GM21515 (cell line): ENCODE measurements around the gene FBXO17.
"Not testable (repeated sequence)": the region's sequence is repeated elsewhere in the genome, so short reads cannot be mapped to it uniquely, and the experiment has no call there.

Source experiments
- ATAC-seq: cut with Tn5 transposase; IDR thresholded peaks from one replicate; pipeline ENCODE4 v1.9.1; 2021; ENCODE audit not compliant: unreplicated experiment

The FBXO17 gene

DNA sequence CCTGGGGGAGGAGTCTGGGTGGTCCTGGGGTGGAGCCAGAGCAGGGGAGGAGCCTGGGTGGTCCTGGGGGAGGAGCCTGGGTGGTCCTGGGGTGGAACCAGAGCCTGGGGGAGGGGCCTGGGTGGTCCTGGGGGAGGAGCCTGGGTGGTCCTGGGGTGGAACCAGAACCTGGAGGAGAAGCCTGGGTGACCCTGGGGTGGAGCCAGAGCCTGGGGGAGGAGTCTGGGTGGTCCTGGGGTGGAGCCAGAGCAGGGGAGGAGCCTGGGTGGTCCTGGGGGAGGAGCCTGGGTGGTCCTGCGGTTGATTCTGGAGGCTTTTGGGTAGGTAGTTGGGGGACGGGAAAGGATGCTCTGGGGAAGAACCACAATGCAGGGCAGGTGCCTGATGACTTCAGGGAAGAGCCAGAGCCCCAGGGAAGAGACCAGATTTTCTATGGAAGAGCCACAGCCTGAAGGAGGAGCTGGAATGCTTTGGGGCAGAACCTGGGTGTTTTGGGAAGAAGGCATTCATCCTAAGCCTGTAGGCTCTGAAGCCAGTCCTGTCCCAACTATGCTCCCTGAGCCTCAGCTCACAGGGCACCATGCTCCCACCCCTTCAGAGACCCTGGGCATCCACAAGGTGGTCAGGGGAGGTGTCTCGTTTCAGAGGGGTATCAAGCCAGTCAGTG is 29.8 kb downstream of the FBXO17 start:
- ATAC-seq, result no peak

DNA sequence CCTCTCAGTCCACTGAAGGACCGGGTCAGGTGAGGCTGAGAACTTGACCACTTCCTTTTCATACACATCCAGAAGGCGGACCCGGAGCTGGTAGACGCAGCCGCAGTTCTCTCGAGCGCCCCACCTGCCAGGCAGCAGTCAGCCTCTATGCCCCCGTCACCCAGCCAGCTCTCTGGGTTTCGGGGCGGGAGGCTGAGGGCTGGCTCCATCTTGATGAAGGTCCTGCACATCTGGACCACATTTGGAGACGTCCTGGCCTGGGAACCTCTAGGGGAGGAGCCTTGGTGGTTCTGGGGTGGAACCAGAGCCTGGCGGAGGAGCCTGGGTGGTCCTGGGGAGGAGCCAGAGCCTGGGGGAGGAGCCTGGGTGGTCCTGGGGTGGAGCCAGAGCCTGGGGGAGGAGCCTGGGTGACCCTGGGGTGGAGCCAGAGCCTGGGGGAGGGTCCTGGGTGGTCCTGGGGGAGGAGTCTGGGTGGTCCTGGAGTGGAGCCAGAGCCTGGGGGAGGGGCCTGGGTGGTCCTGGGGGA is 30.5 kb downstream of the FBXO17 start:
- ATAC-seq, result no peak

DNA sequence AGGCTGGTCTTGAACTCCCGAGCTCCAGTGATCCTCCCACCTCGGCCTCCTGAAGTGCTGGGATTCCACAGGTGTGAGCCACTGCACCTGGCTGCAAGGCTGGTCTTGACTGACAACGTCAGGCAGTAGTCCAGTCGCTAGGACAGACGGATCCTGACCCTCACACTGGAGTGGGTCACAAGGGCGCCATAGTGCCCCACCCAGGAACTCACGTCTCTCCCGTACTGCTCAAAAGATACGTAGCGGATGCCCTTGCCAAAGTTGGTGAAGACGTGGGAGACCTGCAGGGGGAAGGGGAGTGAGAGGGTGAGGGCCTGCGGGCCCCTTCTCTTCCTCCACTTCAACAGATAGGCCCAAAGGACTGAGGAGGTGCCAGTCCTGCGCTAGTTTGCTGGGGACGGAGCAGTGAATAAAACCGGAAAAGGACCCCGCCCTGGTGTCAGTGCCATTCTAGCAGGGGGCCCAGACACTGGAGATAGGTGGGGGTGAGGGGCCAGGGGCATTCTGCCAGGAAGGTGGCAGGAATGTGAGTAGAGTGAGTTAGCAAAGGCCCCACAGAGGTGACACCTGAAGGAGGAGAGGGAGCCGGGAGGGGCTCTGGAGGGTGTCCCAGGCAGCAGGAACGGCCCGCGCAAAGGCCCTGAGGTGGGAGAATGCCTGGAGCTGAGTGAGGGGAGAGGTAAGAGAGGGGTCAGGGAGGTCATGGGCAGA is 32.9 kb downstream of the FBXO17 start:
- ATAC-seq, result no peak

DNA sequence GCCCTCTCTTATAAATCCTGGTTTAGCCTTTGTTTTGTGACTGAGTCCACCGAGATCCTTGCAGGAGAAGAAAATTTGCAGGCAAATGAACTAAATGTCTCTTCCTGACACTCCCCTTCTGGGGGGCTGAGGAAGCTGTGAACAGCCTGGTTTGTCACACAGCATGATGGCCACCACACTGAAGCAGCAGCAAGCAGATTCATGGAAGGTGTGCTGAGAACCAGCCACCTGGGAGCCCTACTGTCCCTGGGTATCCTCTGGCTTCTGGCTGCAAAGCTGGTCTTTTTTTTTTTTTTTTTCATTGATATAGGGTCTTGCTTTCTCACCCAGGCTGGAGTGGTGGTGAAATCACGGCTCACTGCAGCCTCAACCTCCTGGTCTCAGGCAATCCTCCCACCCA is 33.6 kb downstream of the FBXO17 start:
- ATAC-seq, result no peak

GRCh38 chr19:38941466-38941865 is 34.1 kb downstream of the FBXO17 start:
- not testable (repeated sequence) for ATAC-seq

DNA sequence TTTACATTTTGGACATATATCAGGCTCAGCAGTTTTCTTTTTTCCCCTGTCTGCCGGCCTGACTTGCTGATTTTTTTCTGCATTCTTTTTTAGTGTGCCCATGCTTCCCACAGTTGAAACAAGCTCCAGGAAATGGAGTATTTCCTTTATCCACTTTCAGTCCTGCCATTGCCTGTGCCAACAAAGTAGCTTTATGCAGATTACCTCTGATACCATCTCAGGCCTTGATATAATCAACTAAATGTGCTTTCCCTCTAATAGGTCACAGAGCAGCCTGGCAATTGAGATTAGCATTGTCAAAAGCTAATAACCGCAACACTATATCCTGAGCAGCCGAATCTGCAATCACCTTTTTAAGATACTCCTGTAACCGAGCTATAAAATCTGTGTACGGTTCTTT is 35.6 kb downstream of the FBXO17 start:
- no peak for ATAC-seq

- ATAC-seq, result no peak
Observed at GRCh38 chr19:38933544-38933943, 42.0 kb downstream of the FBXO17 start.

DNA sequence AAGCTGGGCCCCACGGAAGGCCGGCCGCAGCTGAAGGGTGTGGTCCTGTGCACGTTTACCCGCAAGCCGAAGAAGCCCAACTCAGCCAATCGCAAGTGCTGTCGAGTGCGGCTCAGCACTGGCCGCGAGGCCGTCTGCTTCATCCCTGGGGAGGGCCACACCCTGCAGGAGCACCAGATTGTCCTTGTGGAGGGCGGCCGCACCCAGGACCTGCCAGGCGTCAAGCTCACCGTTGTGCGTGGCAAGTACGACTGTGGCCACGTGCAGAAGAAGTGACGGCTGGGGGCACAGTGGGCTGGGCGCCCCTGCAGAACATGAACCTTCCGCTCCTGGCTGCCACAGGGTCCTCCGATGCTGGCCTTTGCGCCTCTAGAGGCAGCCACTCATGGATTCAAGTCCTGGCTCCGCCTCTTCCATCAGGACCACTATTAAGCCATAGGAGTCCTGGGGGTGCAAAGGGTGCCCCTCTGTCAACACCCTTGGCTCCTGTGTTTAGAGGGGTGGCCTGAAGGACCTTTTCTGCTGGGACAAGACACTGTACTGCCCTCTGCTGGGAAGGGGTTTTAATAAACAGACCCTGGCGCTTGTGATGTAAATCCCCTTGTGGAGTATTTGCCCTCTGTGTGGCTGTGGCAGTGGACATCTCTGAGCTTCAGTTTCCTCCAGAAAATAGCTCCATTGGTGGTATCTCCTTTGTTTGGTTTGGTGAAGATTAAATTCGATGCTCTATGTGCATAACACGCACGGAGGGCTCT is 42.9 kb downstream of the FBXO17 start:
- ATAC-seq, result no peak

- ATAC-seq, result no peak
Observed at GRCh38 chr19:38931521-38931793, 44.1 kb downstream of the FBXO17 start.

GRCh38 chr19:38930776-38931520 is 44.6 kb downstream of the FBXO17 start, which contains the start of gene MRPS12:
TSS of gene MRPS12 (plus strand) at chr19:38930944. CDS start at chr19:38931295, 351 bp downstream.
- ATAC-seq, result peak; percentile 90

DNA sequence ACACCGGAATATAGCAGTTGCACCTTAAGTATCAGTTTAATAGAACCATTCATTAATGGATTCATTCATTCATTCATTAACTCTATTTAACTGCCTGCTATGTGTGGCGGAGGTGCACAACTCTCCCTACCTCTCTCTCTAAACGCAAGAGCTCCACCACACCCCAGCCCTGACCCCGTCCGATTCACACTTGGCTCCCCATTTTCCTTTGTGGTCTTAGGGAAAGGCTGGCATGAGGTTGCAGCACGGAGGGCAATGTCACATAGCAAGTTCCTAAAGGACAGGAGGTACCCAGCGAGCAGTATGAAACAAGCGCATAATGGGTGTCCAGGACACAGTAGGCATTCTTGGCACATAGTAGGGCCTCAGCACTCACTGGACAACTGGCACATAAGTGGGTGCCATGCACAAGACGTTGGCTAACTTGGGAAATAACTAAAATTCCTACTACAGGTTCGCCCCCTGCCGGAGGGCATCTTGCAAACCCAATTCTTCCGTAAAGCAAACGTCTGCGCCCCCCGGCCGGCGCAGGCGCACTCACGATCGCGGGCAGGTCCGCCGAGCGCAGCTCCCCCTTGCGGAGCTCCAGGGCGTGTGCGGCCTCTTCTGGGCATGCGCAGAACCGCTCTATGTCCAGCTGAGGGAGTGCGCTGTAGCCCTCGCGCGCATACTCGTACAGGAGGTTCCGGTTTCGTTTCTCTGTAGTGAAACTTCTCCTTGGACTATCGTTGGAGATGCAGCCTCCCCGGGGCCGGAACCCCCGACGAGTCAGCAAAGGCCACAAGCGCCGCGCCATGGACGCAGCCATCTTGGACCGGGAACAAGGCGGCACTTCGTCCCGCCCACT is 45.4 kb downstream of the FBXO17 start, which contains the start of gene SARS2:
Gene SARS2 (minus strand): TSS at position 835 of the 847 bp plus-strand sequence. CDS start 27 bp downstream, at position 808.
- ATAC-seq, result peak; percentile 72

DNA sequence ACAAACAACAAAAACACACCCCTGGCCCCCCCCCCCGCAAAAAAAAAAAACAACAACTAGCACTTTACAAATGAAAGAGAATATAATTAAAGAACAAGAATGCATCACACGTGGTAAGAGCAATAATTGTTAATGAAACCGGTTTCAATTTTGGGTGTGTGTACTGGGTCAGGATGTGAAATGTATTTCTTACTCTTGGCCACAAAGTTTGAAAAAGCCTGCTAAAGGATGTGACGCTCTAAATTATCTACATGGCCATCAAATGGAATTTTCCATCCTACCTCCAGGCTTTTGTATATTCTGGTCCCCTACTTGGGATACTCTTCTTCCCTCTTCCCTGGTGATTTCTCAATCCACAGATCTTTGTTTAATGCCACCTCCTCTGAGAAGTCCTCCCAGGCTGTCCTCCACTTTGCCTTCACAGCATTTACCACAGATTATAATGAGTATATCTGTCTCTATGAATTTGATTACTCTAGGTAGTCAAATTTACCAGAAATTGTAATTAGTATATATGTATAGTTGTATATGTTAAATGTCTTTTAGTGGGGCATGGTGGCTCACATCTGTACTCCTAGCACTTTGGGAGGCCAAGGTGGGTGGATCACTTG is 47.0 kb downstream of the FBXO17 start:
- ATAC-seq, result no peak

GRCh38 chr19:38924388-38924787 is 51.2 kb downstream of the FBXO17 start:
- ATAC-seq, result no peak

DNA sequence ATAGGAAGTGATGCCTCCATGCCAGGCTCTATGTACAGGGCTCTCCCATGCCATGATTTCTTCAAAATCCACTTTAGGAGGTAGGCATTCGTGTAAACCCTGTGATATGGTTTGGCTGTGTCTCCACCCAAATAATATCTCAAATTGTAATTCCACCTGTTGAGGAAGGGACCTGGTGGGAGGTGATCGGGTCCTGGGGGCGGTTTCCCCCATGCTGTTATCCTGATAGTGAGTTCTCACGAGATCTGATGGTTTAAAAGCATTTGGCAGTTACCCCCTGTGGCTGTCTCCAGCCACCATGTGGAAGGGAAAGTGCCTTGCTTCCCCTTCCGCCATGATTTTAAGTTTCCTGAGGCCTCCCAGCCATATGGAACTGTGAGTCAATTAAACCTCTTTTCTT is 53.1 kb downstream of the FBXO17 start:
- ATAC-seq, result no peak

- ATAC-seq, result no peak
Observed at GRCh38 chr19:38921420-38922274, 53.9 kb downstream of the FBXO17 start.

DNA sequence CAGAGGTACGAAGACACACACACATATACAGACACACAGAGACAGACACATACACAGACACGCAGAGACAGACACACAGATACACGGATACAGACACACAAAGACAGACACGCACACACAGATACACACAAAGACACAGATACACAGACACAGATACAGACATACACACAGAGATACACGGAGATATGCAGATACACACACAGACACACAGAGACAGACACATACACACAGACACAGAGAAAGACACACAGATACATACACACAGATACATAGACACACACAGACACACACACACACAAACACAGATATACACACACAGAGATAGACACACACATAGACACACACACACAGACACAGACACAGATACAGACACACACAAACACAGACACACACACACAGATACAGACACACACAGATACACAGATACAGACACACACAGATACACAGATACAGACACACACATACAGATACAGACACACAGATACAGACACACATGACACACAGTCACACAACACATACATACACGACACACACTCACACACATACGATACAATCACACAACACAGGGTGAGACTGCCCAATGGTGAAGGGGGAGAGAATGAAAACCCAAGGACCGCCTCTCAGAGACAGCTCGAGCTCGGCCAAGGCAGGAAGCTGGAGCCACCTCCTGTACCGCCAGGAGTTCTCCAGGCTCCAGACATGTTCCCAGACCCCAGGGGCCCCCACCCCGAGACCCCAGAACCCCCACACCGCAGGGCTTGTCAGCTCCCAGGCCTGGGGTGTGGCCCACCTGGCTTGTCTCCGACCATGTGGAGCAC is 54.7 kb downstream of the FBXO17 start:
- no peak for ATAC-seq

- ATAC-seq, result no peak
Observed at GRCh38 chr19:38919837-38920601, 55.5 kb downstream of the FBXO17 start.
